ENCODE measurements around the gene TRIM25.

Gene TRIM25

DNA sequence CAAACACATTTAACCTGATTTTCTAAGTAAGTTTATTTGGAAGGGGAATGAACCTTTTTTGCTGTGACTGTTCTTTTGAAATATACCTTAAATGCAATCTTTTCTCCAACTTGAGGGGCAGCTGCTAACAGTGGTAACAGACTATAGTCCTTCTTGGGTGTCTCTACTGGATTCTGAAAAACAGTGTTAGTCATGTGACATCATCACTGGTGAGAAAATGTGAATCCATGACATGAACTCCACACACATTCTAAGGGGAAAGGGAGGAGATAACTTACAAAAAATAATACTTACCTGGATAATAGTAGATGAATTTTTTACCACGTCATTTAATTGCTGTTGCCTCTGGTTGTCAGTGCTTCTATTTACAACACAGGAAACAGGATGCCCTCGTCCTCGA is 35.7 kb upstream of the TRIM25 start:
- no peak overlapping the region for H3K9ac ChIP-seq (ENCODE audit: low read length)
- no peak overlapping the region for H3K27ac ChIP-seq (ENCODE audit: low read depth, low read length)
- no peaks in the 10 kb centered on the region for H3K9me3 ChIP-seq (ENCODE audit: insufficient read depth, low read length)
- H3K79me2 ChIP-seq (ENCODE audit: insufficient read depth, low read length), result peaks cover 21% of the 10 kb centered on the region; the same call in 1 of the 2 replicates
- peaks cover 13% of the 10 kb centered on the region for H3K36me3 ChIP-seq (ENCODE audit: low read length)
- H4K20me1 ChIP-seq (ENCODE audit: low read depth, low read length), result no peaks in the 10 kb centered on the region; the same call in 1 of the 2 replicates
- no peak overlapping the region for H3K4me3 ChIP-seq (ENCODE audit: insufficient read depth, low read length, poor library complexity, severe bottlenecking)
- H3K27me3 ChIP-seq (ENCODE audit: low read length), result no peaks in the 10 kb centered on the region
- no peaks in the 10 kb centered on the region for H3K9me2 ChIP-seq (replicated peaks; ENCODE audit: insufficient read depth, low read length)
- H3K4me2 ChIP-seq (ENCODE audit: low read depth, low read length, poor library complexity, severe bottlenecking), result no peak overlapping the region
- H2AFZ ChIP-seq (ENCODE audit: low read depth, low read length, severe bottlenecking), result no peak overlapping the region
- TF ChIP-seq EZH2phosphoT487 (conservative IDR thresholded peaks at IDR 0.05; ENCODE audit: low read length) (no peak), CTCF (IDR thresholded peaks at IDR 0.05; ENCODE audit: insufficient read depth, low read length, poor library complexity, severe bottlenecking) (no peak)
- 0 out of 2 replicates have a peak, but pooled peaks cover 5% of the 10 kb centered on the region for H3F3A ChIP-seq (ENCODE audit: insufficient read depth)

DNA sequence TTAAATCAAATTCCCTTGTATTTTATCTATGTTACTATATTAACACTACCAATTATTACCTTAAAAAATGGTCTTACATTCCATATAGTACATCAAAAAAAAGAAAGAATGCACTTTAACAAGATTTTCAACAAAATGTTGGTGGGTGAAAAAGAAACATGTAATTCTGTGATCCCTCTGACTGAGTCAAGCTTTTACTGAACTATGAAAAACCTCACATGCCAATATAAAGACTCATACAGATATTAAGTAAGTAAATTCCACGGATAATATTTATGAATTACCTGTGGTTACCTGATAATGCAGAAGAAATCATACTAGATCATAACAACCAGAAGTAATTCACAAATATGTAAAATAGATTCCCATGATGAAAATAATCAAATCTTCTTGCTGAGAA is 34.6 kb upstream of the TRIM25 start:
- no peak overlapping the region for H3K4me2 ChIP-seq (ENCODE audit: low read depth, low read length, poor library complexity, severe bottlenecking)
- no peak overlapping the region for H3K27ac ChIP-seq (ENCODE audit: low read depth, low read length)
- 0 out of 2 replicates have a peak, but pooled peaks cover 5% of the 10 kb centered on the region for H3F3A ChIP-seq (ENCODE audit: insufficient read depth)
- H4K20me1 ChIP-seq (ENCODE audit: low read depth, low read length), result no peaks in the 10 kb centered on the region; the same call in 1 of the 2 replicates
- TF ChIP-seq EZH2phosphoT487 (conservative IDR thresholded peaks at IDR 0.05; ENCODE audit: low read length) (no peak), CTCF (IDR thresholded peaks at IDR 0.05; ENCODE audit: insufficient read depth, low read length, poor library complexity, severe bottlenecking) (no peak)
- H3K9me3 ChIP-seq (ENCODE audit: insufficient read depth, low read length), result no peaks in the 10 kb centered on the region
- H2AFZ ChIP-seq (ENCODE audit: low read depth, low read length, severe bottlenecking), result no peak overlapping the region
- H3K4me3 ChIP-seq (ENCODE audit: insufficient read depth, low read length, poor library complexity, severe bottlenecking), result no peak overlapping the region
- H3K9me2 ChIP-seq (replicated peaks; ENCODE audit: insufficient read depth, low read length), result no peaks in the 10 kb centered on the region
- H3K79me2 ChIP-seq (ENCODE audit: insufficient read depth, low read length), result peaks cover 11% of the 10 kb centered on the region; the same call in 1 of the 2 replicates
- no peak overlapping the region for H3K9ac ChIP-seq (ENCODE audit: low read length)
- H3K27me3 ChIP-seq (ENCODE audit: low read length), result no peaks in the 10 kb centered on the region
- peaks cover 13% of the 10 kb centered on the region for H3K36me3 ChIP-seq (ENCODE audit: low read length)

DNA sequence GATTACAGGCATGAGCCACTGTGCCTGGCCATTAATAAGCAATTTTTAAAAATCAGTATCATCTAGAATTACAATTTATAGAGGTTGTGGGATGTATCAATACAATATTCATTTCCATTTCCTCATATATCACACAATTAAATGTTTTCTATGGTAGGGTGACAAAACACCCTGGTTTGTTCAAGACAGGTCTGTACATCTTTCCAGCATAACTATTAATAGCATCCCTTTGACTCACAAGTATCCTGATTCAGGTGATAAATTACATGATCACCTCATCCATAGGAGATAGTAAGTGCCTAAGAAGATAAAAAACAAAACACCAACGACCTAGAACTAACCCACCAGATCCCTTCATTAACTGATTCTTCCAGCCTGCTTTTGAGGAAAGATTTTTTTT is 33.9 kb upstream of the TRIM25 start:
- no peaks in the 10 kb centered on the region for H3K9me3 ChIP-seq (ENCODE audit: insufficient read depth, low read length)
- H4K20me1 ChIP-seq (ENCODE audit: low read depth, low read length), result no peaks in the 10 kb centered on the region; the same call in 1 of the 2 replicates
- H3K27ac ChIP-seq (ENCODE audit: low read depth, low read length), result no peak overlapping the region
- H3K27me3 ChIP-seq (ENCODE audit: low read length), result no peaks in the 10 kb centered on the region
- peaks cover 13% of the 10 kb centered on the region for H3K36me3 ChIP-seq (ENCODE audit: low read length)
- no peaks in the 10 kb centered on the region for H3K9me2 ChIP-seq (replicated peaks; ENCODE audit: insufficient read depth, low read length)
- no peak overlapping the region for H3K4me2 ChIP-seq (ENCODE audit: low read depth, low read length, poor library complexity, severe bottlenecking)
- H2AFZ ChIP-seq (ENCODE audit: low read depth, low read length, severe bottlenecking), result no peak overlapping the region
- H3K4me3 ChIP-seq (ENCODE audit: insufficient read depth, low read length, poor library complexity, severe bottlenecking), result no peak overlapping the region
- no peak overlapping the region for H3K9ac ChIP-seq (ENCODE audit: low read length)
- TF ChIP-seq EZH2phosphoT487 (conservative IDR thresholded peaks at IDR 0.05; ENCODE audit: low read length) (no peak), CTCF (IDR thresholded peaks at IDR 0.05; ENCODE audit: insufficient read depth, low read length, poor library complexity, severe bottlenecking) (no peak)
- peaks cover 6% of the 10 kb centered on the region; the same call in 1 of the 2 replicates for H3K79me2 ChIP-seq (ENCODE audit: insufficient read depth, low read length)
- 0 out of 2 replicates have a peak, but pooled peaks cover 5% of the 10 kb centered on the region for H3F3A ChIP-seq (ENCODE audit: insufficient read depth)
